SH-SY5Y (cell line): ENCODE data around the gene SRP9.

Source experiments
- GATA2 ChIP-seq: IDR thresholded peaks from 2 replicates; pipeline ENCODE4 v1.6.1; 2011; ENCODE audit warnings: mild to moderate bottlenecking, low read depth, low read length
- GATA3 ChIP-seq: IDR thresholded peaks from 2 replicates; pipeline ENCODE4 v1.6.1; 2011; ENCODE audit warnings: low read depth, mild to moderate bottlenecking, low read length, moderate library complexity

DNA sequence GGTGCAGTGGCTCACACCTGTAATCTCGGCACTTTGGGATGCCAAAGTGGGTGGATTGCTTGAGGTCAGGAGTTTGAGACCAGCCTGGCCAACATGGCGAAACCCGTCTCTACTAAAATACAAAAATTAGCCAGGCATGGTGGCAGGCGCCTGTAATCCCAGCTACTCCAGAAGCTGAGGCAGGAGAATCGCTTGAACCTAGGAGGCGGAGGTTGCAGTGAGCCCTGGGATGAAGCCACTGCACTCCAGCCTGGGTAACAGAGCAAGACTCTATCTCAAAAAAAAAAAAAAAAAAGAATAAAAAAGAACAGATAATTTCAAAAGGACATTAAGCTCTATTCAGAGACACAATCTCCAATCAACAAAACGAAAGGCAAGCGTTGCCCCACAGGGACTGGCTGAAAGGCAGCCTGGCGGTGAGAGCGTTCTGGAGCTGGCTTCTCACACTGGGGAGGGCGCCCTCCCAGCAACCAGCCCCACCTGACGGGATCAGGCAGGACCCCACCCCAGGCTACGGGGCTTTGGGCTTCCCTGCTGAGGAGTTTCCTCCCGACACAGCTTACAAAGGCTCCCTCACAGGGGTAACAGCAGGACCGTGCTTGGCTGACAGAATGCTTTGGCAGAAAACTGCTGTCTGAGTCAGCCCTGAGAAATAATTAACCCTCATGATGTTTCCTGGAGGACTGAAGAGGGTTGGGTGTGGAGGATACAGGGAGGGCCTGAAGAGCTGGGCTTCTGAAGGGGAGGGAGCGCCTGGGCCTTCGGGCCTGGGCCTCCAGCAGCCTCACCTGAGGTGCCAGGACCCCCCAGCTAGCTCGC lies 31.1 kb upstream of the SRP9 start:
- TF ChIP-seq GATA2 (no peak), GATA3 (no peak)
